ENCODE data around the gene RASAL2.
A peak's percentile ranks its signal among the peaks of the same experiment; 100 is the strongest.
"Not testable (repeated sequence)": the region's sequence is repeated elsewhere in the genome, so short reads cannot be mapped to it uniquely, and the experiment has no call there.

Gene RASAL2

DNA sequence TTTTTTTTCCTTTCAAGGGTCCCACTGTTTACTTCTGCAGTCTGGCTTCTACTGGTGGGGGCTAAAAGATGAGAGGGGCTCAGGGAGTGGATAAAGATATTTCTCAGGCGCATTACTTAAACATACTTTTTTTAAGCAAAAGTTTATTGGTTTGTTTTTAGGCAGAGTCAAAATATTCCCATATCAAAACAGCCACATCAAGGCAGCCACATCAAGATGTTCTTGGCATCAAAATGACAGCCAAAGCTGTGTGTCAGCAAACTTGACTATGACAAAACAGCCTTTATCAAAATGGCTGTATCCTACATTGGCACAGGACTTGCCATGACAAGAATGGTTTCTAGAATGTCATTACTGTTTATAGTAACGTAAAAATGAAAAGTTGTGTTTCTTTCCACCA is 22.1 kb upstream of the RASAL2 start:
- no peak for DNase-seq (ENCODE audit: low spot score)

GRCh38 chr1:178072326-178072725 is 21.6 kb upstream of the RASAL2 start:
- DNase-seq (ENCODE audit: low spot score) = no peak

- no peak for DNase-seq (ENCODE audit: low spot score)
Observed at GRCh38 chr1:178075333-178075732, 18.6 kb upstream of the RASAL2 start.

DNA sequence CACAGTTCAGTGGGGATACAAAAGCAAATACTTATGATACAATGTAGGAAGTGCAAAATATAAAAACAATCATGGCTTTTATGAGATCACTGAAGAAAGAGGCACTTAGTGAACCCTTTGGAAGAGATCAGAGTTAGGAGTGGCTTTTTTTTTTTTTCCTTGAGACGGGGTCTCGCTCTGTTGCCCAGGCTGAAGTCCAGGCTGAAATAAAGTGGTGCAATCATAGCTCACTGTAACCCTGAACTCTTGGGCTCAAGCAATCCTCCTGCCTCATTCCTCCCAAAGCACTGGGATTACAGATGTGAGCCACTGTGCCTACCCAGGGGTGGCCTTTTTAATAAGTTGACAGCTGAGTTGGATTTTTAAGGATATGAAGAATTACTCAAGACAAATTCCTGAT is 17.3 kb upstream of the RASAL2 start:
- DNase-seq (ENCODE audit: low spot score) = no peak

GRCh38 chr1:178077917-178078316 is 16.0 kb upstream of the RASAL2 start:
- no peak for DNase-seq (ENCODE audit: low spot score)

- DNase-seq (ENCODE audit: low spot score) = peak; percentile 53
Observed at GRCh38 chr1:178086294-178086693, 7.6 kb upstream of the RASAL2 start.

GRCh38 chr1:178086766-178087165 is 7.1 kb upstream of the RASAL2 start:
- DNase-seq (ENCODE audit: low spot score) = peak; percentile 79

DNA sequence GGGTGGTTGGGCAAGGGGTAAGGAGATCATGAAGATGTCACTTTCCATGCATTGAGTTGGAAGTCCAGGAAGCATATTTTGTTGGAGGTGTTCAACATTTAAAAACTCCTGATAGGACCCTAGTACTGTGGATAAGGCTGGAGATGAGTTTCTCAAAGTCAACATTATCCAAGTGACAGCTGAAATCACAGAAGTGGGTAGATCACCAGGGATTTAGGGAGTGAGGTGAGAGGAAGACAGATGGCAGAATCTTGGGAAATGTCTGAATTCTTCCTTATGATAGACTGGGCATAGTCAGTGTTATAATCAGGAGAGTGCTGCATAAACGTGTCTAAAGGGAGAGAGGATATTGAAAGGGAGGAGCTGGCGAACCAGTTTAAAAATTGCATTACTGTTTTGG is 5.3 kb upstream of the RASAL2 start:
- DNase-seq (ENCODE audit: low spot score) = no peak

- not testable (repeated sequence) for DNase-seq (ENCODE audit: low spot score)
Observed at GRCh38 chr1:178091454-178091853, 2.5 kb upstream of the RASAL2 start.

DNA sequence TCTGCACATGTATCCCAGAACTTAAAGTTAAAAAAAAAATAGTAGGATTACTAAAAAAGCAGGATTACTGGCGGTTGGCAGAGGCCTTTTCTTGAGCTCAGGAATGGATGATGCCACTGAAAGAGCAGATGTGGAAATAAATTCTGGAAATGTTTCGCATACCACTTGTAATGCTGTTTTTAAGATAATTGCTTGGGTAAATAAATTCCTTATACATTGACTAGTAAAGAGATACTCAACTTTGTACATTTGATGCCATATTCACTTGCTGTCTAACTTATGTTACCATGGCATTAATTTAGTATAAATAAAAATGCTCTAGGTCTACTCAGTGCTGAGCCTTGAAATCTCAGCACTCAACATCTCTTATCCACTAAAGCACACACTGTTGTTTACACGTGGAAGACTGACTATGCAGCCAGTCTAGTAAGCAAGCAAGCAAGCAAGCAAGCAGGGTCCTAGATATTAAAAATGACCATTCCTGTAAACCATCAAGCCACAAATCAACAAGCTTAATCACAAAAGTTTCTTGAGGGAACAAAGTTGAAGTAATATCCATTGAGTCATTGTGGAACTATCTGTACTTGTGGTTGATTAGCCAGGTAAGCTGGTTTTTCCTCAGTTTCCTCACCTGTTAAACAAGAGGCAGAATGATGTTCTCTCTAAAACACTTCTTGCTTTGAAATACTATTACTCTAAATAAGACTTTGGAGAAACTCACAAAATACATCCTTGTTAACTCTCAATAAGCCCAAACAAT is 1.7 kb upstream of the RASAL2 start:
- DNase-seq (ENCODE audit: low spot score) = peak; percentile 35

GRCh38 chr1:178092878-178093493 is 918 bp upstream of the RASAL2 start:
- DNase-seq (ENCODE audit: low spot score) = peak; percentile 31

DNA sequence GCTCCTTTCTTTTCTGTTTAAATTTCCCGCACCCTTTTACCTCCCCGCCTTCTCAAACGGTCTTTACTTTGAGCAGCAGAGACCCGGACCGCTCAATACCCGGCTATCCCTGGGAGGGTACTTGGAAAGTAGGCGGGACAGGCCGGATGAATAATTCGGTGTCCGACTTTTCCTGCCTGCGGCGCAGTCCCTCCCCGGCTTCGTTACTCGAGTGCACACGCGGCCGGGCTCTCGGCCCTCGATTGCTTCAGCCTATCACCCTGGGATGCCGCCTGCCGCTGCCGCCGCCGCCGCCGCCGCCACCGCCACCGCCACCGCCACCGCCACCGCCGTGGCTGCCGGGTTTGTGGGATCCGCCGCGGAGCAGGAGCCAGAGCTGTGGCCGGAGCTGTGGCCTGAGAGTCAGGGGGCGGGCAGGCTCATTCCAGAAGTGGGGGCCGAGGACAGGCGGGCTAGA is 382 bp upstream of the RASAL2 start:
- DNase-seq (ENCODE audit: low spot score) = peak; percentile 94

- DNase-seq (ENCODE audit: low spot score) = peak; percentile 17
Observed at GRCh38 chr1:178094739-178095645, 1.1 kb downstream of the RASAL2 start.

GRCh38 chr1:178096421-178096820 is 2.5 kb downstream of the RASAL2 start:
- no peak for DNase-seq (ENCODE audit: low spot score)

DNA sequence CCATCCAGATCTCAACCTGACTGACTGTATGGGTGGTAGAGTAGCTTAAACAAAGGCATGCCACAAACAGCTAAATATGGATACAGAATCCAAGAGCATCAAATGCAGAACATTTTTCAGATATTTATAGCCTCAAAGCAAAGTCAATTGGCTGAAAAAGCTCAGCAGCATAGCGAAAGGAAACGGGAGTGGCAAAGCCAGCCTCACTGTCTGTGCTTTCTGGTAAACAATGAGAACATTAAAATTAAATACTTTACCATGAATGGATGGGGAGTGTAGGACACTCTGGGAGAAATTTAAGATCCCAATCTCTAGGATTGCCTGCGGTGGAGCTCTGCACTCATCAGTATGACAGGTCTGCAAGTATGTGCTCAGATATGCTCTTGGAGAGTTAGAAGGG is 4.4 kb downstream of the RASAL2 start:
- no peak for DNase-seq (ENCODE audit: low spot score)

DNA sequence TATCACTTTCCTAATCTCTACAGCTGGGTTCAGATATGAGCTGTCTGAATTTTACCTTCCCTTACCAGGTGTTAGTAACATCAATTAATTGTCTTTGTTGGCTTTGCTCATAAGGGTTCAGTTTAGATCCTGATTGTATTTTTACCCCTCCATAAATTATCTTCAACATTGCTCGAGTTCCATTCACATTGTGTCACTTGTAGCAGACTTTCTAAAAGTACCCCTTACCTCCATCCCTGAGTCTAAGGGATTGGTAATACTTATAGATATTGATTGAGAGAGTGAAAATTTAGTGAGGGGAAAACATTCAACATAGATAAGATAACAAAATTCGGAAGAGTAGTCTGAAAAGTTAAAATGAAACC is 7.3 kb downstream of the RASAL2 start:
- no peak for DNase-seq (ENCODE audit: low spot score)

GRCh38 chr1:178101654-178102053 is 7.8 kb downstream of the RASAL2 start:
- peak; percentile 26 for DNase-seq (ENCODE audit: low spot score)

DNA sequence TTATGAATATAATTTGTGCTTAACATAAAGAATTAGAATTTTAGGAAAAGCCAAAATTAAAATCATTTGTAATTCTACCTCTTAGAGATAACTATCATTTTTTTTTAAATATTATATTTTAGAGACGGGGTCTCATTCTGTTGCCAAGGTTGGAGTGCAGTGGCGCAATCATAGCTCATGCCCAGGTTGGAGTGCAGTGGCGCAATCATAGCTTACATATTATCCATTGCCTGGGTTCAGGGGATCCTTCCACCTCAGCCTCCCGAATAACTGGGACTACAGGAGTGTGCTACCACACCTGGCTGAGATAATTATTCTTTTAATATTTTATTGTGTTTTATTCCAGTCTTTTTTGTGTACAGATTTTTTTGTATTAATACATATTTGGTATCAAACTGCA is 8.3 kb downstream of the RASAL2 start:
- no peak for DNase-seq (ENCODE audit: low spot score)

GRCh38 chr1:178107823-178108222 is 13.9 kb downstream of the RASAL2 start:
- DNase-seq (ENCODE audit: low spot score) = no peak

DNA sequence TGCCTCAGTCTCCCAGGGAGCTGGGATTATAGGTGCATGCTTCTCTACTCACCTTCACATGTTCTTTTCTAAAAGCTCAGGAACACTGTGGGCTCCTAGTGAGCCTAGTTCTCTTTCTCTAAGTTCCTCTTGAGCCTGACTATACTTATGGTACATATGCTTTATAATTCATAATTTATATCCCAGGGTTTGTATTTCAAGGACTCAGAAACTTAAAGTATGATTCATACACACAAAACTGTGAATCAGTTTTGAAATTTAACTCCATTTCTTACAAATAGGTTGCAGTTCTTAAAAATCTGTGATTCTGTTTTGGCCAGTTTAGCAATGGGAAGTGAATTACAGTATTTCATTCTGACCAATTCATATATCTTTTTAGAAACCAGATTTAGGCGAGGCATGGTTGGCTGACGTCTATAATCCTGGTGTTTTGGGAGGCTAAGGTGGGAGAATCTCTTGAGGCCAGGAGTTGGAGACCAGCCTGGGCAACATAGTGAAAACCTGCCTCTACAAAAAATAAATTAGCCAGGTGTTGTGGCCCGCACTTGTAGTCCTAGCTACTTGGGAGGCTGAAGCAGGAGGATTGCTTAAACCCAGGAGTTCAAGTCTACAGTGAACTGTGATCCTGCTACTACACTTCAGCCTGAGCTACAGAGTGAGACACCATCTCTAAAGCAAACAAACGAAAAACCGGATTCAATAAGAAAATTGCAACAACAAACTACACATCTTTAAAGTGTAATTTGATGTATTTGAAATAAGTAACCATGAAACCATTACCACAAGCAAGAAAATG is 15.6 kb downstream of the RASAL2 start:
- DNase-seq (ENCODE audit: low spot score) = no peak

DNA sequence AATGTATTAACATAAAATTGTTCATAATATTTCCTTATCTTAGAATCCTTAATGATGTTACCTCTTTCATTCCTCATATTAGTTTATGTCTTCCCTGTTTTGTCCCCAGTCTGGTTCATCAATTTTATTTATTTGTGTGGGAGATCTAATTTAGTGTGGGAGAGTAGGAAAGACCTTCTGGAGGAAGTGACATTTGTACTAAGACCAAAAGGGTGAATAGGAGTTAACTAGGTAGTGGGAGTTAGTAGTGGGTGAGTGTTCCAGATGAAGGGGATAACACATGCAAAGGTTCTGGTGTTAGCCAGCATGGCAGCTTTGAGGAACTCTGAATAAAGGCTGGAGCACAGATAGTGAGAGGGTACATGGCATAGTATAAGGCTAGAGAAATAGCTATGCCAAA is 21.4 kb downstream of the RASAL2 start:
- DNase-seq (ENCODE audit: low spot score) = no peak

GRCh38 chr1:178118524-178118923 is 24.6 kb downstream of the RASAL2 start:
- DNase-seq (ENCODE audit: low spot score) = no peak

Data from hepatic stellate cell (primary cell).